IPS-20b (cell line): Measurements from ENCODE around the gene HNRNPA0.
"Not testable (repeated sequence)": the region's sequence is repeated elsewhere in the genome, so short reads cannot be mapped to it uniquely, and the experiment has no call there.

ENCODE experiments used
- H3K27ac ChIP-seq: one replicate; pipeline ENCODE4 v1.5.1; 2013; ENCODE audit warnings: low read length
- H3K27me3 ChIP-seq: 2 replicates; pipeline ENCODE4 v1.6.1; 2013; ENCODE audit warnings: mild to moderate bottlenecking, low read length, inconsistent platforms; ENCODE audit not compliant: insufficient read depth
- H3K36me3 ChIP-seq: 2 replicates; pipeline ENCODE4 v1.6.1; 2013; ENCODE audit warnings: low read depth, mild to moderate bottlenecking, inconsistent platforms, low read length, moderate library complexity; ENCODE audit not compliant: insufficient read depth
- H3K4me1 ChIP-seq: 2 replicates; pipeline ENCODE4 v1.6.1; 2013; ENCODE audit warnings: mild to moderate bottlenecking, control low read depth, inconsistent platforms, low read length, moderate library complexity; ENCODE audit not compliant: insufficient read depth
- H3K4me3 ChIP-seq: 2 replicates; pipeline ENCODE4 v1.5.1; 2013; ENCODE audit warnings: mild to moderate bottlenecking, low read length, inconsistent platforms
- H3K9ac ChIP-seq: 2 replicates; pipeline ENCODE4 v1.6.1; 2013; ENCODE audit warnings: low read depth, mild to moderate bottlenecking, inconsistent platforms, low read length, moderate library complexity
- H3K9me3 ChIP-seq: 2 replicates; pipeline ENCODE4 v1.6.1; 2013; ENCODE audit warnings: mild to moderate bottlenecking, low read depth, low read length, inconsistent platforms; ENCODE audit not compliant: insufficient read depth

HNRNPA0 gene

GRCh38 chr5:137754188-137754960, at the start of gene HNRNPA0:
Gene HNRNPA0 (minus strand): TSS chr5:137754363. CDS start chr5:137754066, 297 bp downstream.
- Histone ChIP-seq H3K9ac (peak within 1 kb of the TSS; percentile 99), H3K27me3 (no peaks in the 10 kb centered on the region), H3K36me3 (peaks cover 33% of the 10 kb centered on the region), H3K4me3 (peak within 1 kb of the TSS; percentile 77), H3K9me3 (no peaks in the 10 kb centered on the region), H3K27ac (peak within 1 kb of the TSS; percentile 98), H3K4me1 (peaks cover 8% of the 10 kb centered on the region)

GRCh38 chr5:137802282-137803210, 48.4 kb upstream of the HNRNPA0 start:
- no peaks in the 10 kb centered on the region for H3K4me1 ChIP-seq

DNA sequence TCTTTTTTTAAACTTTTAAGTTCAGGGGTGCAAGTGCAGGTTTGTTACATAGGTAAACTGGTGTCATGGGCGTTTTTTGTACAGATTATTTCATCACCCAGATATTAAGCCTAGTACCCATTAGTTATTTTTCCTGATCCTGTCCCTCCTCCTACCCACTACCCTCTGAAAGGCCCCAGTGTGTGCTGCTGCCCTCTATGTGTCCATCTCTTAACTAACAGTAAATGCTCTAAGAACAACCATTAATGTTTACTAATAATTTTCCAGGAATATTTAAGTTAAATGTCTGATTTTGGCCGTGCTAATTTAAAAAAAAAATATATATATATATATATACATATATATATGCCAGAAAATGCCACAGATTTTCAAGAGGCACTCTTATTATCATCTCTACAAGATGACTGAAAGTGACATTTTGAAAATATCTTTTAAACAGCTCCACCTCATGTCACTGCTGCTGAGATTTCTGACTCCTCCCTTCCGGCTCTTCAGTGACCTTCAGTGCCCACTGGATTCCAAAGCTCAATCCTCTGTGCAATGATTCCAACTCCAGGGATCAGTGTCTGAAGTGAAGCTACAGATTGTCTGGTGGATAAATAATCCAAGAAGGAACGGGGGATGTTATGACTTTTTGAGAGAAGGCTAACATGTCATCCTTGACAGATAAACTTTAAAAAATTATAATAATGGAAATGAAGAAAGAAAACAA, 46.7 kb upstream of the HNRNPA0 start:
- Histone ChIP-seq H3K9ac (no peak overlapping the region), H3K27ac (no peak overlapping the region), H3K4me3 (no peak overlapping the region), H3K36me3 (no peaks in the 10 kb centered on the region), H3K9me3 (no peaks in the 10 kb centered on the region), H3K4me1 (no peaks in the 10 kb centered on the region), H3K27me3 (no peaks in the 10 kb centered on the region)

More at GRCh38 chr5:137802282-137803210, 48.4 kb upstream of the HNRNPA0 start:
- H3K27ac ChIP-seq, result no peak overlapping the region
- no peaks in the 10 kb centered on the region for H3K27me3 ChIP-seq
- no peaks in the 10 kb centered on the region for H3K36me3 ChIP-seq
- no peaks in the 10 kb centered on the region for H3K9me3 ChIP-seq
- no peak overlapping the region for H3K9ac ChIP-seq
- no peak overlapping the region for H3K4me3 ChIP-seq

DNA sequence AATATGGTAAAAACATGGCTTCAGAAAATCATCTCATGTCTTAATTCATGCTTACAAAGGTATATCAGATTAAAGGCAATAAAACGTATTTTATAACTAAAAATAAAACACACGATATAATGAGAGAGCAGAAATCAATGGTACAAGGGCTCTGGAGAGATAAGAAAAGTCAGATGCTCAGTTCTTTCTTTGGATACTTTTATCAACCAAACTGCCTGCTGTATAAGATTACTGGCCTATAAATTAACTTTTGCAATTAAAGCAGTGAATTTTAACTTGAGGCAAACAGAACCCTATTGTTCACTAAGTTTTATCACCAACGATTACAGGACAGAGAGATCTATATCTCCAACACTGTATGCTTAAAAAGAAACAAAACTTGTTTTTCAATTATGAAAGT, 42.1 kb upstream of the HNRNPA0 start:
- Histone ChIP-seq H3K36me3 (no peaks in the 10 kb centered on the region), H3K27me3 (no peaks in the 10 kb centered on the region), H3K4me3 (no peak overlapping the region)

GRCh38 chr5:137794863-137795262, 40.7 kb upstream of the HNRNPA0 start:
- H3K27ac ChIP-seq, result no peak overlapping the region
- no peak overlapping the region for H3K9ac ChIP-seq
- H3K9me3 ChIP-seq, result no peaks in the 10 kb centered on the region
- H3K36me3 ChIP-seq, result no peaks in the 10 kb centered on the region
- H3K27me3 ChIP-seq, result no peaks in the 10 kb centered on the region
- no peak overlapping the region for H3K4me3 ChIP-seq
- H3K4me1 ChIP-seq, result no peaks in the 10 kb centered on the region

More for the DNA sequence above, 42.1 kb upstream of the HNRNPA0 start:
- Histone ChIP-seq H3K9me3 (no peaks in the 10 kb centered on the region), H3K4me1 (no peaks in the 10 kb centered on the region), H3K27ac (no peak overlapping the region), H3K9ac (no peak overlapping the region)

DNA sequence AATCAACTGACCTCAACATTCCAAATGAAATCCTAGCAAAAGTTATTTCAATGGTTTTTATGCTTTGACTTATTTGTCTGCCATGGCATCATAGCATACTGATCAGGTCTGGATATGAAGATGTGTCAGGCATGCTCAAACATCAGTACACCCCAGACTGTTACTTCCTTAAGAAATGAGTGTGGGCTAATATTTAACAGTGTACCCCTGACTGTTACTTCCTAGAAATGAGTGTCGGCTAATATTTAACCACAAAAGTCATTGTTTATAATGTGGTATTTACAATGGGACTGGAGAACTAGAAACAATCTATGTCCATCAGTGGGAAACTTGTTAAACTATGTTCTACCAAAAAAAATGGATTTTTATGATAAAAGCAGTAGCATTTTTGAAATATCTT, 38.1 kb upstream of the HNRNPA0 start:
- Histone ChIP-seq H3K27me3 (no peaks in the 10 kb centered on the region), H3K36me3 (no peaks in the 10 kb centered on the region), H3K9me3 (no peaks in the 10 kb centered on the region), H3K4me3 (no peak overlapping the region), H3K27ac (no peak overlapping the region), H3K4me1 (no peaks in the 10 kb centered on the region), H3K9ac (no peak overlapping the region)

GRCh38 chr5:137791799-137792198, 37.6 kb upstream of the HNRNPA0 start:
- Histone ChIP-seq H3K4me1 (no peaks in the 10 kb centered on the region), H3K36me3 (no peaks in the 10 kb centered on the region), H3K27me3 (no peaks in the 10 kb centered on the region), H3K4me3 (no peak overlapping the region), H3K9me3 (no peaks in the 10 kb centered on the region), H3K9ac (no peak overlapping the region), H3K27ac (no peak overlapping the region)

- Histone ChIP-seq H3K4me1 (no peaks in the 10 kb centered on the region), H3K4me3 (no peak overlapping the region), H3K36me3 (no peaks in the 10 kb centered on the region), H3K9me3 (no peaks in the 10 kb centered on the region), H3K27me3 (no peaks in the 10 kb centered on the region), H3K27ac (no peak overlapping the region), H3K9ac (no peak overlapping the region)
These were observed 37.2 kb upstream of the HNRNPA0 start for GRCh38 chr5:137791387-137791786.

GRCh38 chr5:137788560-137788959, 34.4 kb upstream of the HNRNPA0 start:
- not testable (repeated sequence) for H3K4me1 ChIP-seq, H3K27me3 ChIP-seq, H3K4me3 ChIP-seq, H3K9ac ChIP-seq, H3K9me3 ChIP-seq, H3K27ac ChIP-seq, H3K36me3 ChIP-seq

GRCh38 chr5:137782984-137783536, 28.9 kb upstream of the HNRNPA0 start:
- Histone ChIP-seq H3K4me3 (no peak overlapping the region), H3K27ac (no peak overlapping the region), H3K9ac (no peak overlapping the region), H3K4me1 (no peaks in the 10 kb centered on the region), H3K36me3 (no peaks in the 10 kb centered on the region), H3K27me3 (no peaks in the 10 kb centered on the region), H3K9me3 (no peaks in the 10 kb centered on the region)

- H3K9ac ChIP-seq, result no peak overlapping the region
- H3K9me3 ChIP-seq, result no peaks in the 10 kb centered on the region
- H3K4me3 ChIP-seq, result no peak overlapping the region
- no peaks in the 10 kb centered on the region for H3K4me1 ChIP-seq
- no peaks in the 10 kb centered on the region for H3K27me3 ChIP-seq
- H3K36me3 ChIP-seq, result no peaks in the 10 kb centered on the region
- no peak overlapping the region for H3K27ac ChIP-seq
These were observed 27.9 kb upstream of the HNRNPA0 start for GRCh38 chr5:137782055-137782454.
